WI38 (cell line): ENCODE measurements around the gene FABP1.

Experiments used
- H3K4me3 ChIP-seq: 2 replicates; pipeline ENCODE4 v1.5.1; 2011; ENCODE audit warnings: low read depth, mild to moderate bottlenecking, control low read depth, low read length
- TF ChIP-seq, protein P1 (sequence below): IDR thresholded peaks from 2 replicates; pipeline ENCODE4 v1.5.1; 2012; ENCODE audit warnings: low read depth, mild to moderate bottlenecking, control low read depth, low read length

Gene FABP1

DNA sequence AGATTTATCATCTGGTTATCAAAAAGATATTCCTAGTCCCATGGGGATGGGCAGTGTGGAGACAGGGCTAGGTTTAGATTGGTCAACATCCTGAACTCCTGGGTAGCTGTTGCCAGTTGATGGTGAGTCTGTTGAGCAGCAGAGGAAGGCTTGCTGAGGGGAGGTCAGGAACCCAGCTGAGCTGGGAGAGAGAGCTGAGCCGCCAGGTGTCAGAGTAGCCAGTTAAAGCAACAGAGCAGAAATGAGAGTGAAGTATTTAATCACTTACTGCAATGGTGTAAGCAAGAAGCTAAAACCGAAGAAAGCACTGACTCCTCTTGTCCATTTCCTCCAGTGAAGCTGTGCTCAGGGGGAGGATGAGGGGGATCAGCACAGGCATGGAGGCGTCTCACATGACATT, 30.7 kb downstream of the FABP1 start:
- TF ChIP-seq, protein P1, sequence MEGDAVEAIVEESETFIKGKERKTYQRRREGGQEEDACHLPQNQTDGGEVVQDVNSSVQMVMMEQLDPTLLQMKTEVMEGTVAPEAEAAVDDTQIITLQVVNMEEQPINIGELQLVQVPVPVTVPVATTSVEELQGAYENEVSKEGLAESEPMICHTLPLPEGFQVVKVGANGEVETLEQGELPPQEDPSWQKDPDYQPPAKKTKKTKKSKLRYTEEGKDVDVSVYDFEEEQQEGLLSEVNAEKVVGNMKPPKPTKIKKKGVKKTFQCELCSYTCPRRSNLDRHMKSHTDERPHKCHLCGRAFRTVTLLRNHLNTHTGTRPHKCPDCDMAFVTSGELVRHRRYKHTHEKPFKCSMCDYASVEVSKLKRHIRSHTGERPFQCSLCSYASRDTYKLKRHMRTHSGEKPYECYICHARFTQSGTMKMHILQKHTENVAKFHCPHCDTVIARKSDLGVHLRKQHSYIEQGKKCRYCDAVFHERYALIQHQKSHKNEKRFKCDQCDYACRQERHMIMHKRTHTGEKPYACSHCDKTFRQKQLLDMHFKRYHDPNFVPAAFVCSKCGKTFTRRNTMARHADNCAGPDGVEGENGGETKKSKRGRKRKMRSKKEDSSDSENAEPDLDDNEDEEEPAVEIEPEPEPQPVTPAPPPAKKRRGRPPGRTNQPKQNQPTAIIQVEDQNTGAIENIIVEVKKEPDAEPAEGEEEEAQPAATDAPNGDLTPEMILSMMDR: no peak
- no peak overlapping the region for H3K4me3 ChIP-seq

DNA sequence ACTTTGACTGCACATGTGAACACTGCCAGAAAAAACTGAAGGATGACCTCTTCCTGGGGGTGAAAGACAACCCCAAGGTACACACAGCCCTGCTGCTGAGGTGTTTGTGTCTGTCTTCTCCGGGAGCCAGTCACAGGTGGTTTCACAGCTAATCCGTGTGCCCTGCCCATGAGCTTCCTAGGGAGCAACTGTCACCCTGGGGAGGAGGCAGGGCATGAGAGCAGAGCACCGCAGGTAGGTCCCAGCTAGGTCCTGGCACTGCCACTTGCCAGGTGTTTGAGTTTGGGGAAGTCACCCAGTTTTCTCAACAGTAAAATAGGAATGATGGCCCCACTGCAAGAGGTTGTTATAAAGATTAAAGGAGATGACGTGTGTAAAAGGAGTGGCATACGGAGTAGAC, 31.2 kb downstream of the FABP1 start:
- H3K4me3 ChIP-seq: no peak overlapping the region
- TF ChIP-seq, protein P1: no peak

DNA sequence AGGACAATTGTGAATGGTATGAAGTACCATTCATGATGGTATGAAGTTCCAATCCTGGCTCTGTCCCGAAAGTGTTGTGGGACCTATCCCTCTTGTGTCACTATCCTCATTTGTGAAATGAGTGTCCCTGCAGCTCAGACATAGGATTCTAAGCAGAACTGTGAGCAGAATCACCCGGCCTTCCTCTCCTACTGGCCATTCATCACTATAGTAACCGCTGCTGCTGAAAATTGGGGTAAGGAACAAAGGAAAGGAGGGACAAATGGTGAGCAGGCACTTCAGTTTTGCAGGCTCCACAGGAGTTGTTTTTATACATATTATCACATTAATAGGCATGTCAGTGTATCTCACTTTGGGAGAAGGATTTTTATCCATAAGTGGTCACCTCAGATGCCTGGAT, 32.8 kb downstream of the FABP1 start:
- TF ChIP-seq, protein P1: no peak
- no peak overlapping the region for H3K4me3 ChIP-seq

DNA sequence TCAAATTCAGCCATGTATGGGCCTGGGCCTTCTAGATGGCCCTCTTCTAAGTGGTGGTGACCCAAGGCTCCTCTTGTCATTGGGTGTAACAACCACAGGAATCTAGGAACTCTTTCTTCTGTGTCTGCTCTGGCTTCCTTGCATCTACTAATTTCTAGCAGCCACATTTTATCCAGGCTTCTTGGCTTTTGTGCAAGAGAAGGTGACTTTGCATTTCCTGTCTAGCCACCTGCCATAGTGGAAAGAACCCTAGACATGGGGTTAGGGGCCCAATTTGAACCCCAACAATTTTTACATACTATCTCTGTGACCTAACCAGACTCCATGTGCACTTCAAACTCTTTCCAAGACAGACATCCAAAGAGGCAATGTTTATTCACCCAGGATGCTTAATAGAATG, 35.1 kb downstream of the FABP1 start:
- no peak overlapping the region for H3K4me3 ChIP-seq
- TF ChIP-seq, protein P1: no peak

DNA sequence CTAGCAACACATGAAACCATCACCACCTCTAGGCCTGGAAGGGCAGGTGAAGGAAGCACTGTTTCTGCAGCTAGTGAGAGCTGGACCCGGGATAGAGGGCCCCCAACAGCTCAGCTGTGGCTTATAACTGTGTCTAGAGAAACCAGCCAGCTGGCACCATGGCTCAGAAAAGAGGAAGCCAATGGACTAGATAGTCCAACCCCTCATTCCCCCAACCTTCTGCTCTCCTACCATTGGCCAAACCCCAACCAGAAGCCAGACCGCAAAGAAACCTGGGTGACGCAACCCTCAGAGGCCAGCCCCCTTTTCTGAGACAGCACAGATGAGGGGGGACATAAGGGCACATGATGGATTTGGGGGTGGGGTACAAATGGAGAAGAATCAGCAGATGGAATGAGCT, 35.9 kb downstream of the FABP1 start:
- TF ChIP-seq, protein P1: no peak
- no peak overlapping the region for H3K4me3 ChIP-seq

DNA sequence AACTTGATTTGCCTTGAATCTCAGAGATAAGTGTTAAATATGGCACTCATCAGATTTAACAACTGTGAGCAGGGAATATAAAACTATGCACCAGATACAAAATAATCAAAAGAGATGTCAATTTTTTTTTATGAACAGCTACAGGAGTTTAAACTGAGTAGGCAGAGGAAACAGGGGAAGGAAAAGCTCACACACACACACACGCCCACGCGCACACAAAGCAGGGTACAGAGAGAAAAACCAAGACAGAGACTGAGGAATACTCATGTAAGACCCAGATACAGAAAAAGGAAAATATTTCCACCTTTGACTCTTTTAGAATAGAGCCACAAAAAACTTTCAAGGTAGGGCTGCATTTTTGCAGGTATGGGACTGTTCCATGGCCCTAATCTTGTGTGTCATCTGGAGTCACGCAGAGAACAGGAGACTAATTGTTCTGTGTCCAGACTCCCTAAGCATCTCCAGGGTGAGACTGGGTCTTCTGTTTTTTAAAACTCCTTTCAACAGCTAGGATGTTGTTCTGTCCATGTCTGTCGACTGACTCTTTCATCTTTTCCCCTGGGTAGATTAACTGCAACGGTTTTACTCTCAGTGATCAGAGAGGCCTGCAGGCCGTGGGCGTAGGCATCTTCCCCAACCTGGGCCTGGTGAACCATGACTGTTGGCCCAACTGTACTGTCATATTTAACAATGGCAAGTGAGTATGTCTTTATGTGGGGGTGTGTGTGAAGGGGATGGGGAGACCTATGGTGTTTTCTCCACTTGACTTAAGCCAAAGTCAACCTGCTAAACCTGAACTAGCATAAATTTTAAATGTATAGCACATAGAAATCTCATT, 37.2 kb downstream of the FABP1 start:
- TF ChIP-seq, protein P1: no peak
- no peak overlapping the region for H3K4me3 ChIP-seq

DNA sequence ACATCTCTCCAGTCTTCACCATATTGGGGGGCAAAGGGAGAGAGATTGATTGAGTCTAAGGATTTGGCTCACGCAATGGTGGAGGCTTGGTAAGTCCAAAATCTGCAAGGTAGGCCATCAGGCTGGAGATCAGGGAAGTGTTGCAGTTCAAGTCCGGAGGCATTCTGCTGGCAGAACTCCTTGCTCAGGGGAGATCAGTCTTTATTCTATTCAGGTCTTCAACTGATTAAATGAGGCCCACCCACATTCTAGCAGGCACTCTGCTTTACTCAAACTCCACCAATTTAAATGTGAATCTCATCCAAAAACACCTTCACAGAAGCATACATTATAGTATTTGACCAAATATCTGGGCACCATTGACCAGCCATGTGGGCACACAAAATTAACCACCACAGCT, 38.9 kb downstream of the FABP1 start:
- no peak overlapping the region for H3K4me3 ChIP-seq
- TF ChIP-seq, protein P1: no peak
